ENCODE results near the gene RFLNA.

GRCh38 chr12:124252964-124253363, 41.9 kb upstream of the RFLNA start:
- no peak for TF ChIP-seq POLR2A (IDR thresholded peaks at IDR 0.05; ENCODE audit: low read length)
- TF ChIP-seq GATA1 (IDR thresholded peaks at IDR 0.05; ENCODE audit: low read depth, low read length), result no peak

Data from erythroblast (primary cell).